Left lung (tissue), 10 donors: ENCODE measurements around the gene OXLD1. TPM values are rescaled to one million over a fixed set of nuclear protein-coding genes. Genes with fewer than 3 reads are reported as not detected.

Experiments
- ATAC-seq: fragments of 200-7000 bp; cut with Tn5 transposase; one replicate; pipeline ENCODE4 v1.9.1; 2020; ENCODE audit warnings: moderate library complexity
- DNase-seq, 4 donors: peaks; one replicate each; pipeline ENCODE4 v3.0.0-alpha.2; 2013 to 2020
- H3K27ac ChIP-seq, 2 donors: fragments of 200-600 bp; sonication (generic) in 1 of 2; one replicate each; pipeline versions ENCODE4 v1.5.0 to v1.8.0; 2020 to 2021
- H3K27me3 ChIP-seq, 2 donors: fragments of 200-600 bp; sonication (generic) in 1 of 2; one replicate each; pipeline versions ENCODE4 v1.5.0 to v1.8.0; 2020 to 2021
- H3K36me3 ChIP-seq, 2 donors: fragments of 200-600 bp; sonication (generic) in 1 of 2; one replicate each; pipeline versions ENCODE4 v1.5.0 to v1.8.0; 2020 to 2021
- H3K4me1 ChIP-seq, 2 donors: fragments of 200-600 bp; one replicate each; pipeline ENCODE4 v1.8.0; 2021
- H3K4me3 ChIP-seq, 2 donors: fragments of 200-600 bp; sonication (generic) in 1 of 2; one replicate each; pipeline versions ENCODE4 v1.5.0 to v1.8.0; 2020 to 2021; ENCODE audit warnings: mild to moderate bottlenecking in 1 of 2
- H3K9me3 ChIP-seq, 2 donors: fragments of 200-600 bp; sonication (generic) in 1 of 2; one replicate each; pipeline versions ENCODE4 v1.5.0 to v1.8.0; 2020 to 2021
- CTCF ChIP-seq, 2 donors: fragments of 200-600 bp; sonication (generic) in 1 of 2; IDR thresholded peaks; one replicate each; pipeline versions ENCODE4 v1.5.0 to v1.8.0; 2021; ENCODE audit warnings: antibody characterized with exemption in 2 of 2
- intact Hi-C, 2 donors: fragments of 100-400 bp; cut with DNase I; formaldehyde crosslinking; loops; one replicate each; pipeline versions ENCODE4 v1.11.2 to v1.14.2; 2022
- polyA plus RNA-seq, 6 donors: library from polyadenylated mRNA; unstranded; fragments of 120-200 nt; gene quantifications; one replicate each; pipeline ENCODE4 v1.2.1, GENCODE V29; 2013; ENCODE audit not compliant: insufficient read length in 6 of 6
- total RNA-seq, 2 donors: library from RNA; stranded (reverse); fragmentation: NEBNext Ultra II Directional; extraction: Animal tissue kit (Norgen Biotek cat#: 25700); gene quantifications; one replicate each; pipeline ENCODE4 v1.2.1, GENCODE V29; 2021
- donor health status: DM: no; HTN: yes; CAD: no.
- donor health status: DM: no; HTN: no; CAD: no.

The OXLD1 gene
- total and polyA plus RNA-seq, 8 donors: 8.9 to 33.8 (median 13.9) TPM

GRCh38 chr17:81710514-81711308 is 44.3 kb upstream of the OXLD1 start:
- H3K4me1 ChIP-seq: peaks cover 23 to 42% of the 10 kb centered on the region in 2 donors
- TF ChIP-seq CTCF (IDR thresholded peaks at IDR 0.05): no peak
- intact Hi-C loops: no loop called here
- DNase-seq (peak in 1 of 4 donors; percentile 84), ATAC-seq (peak; percentile 4)
- H3K4me3 ChIP-seq: peak overlapping the region in 1 of 2 donors; percentile 83
- peaks cover 0 to 33% of the 10 kb centered on the region in 2 donors for H3K36me3 ChIP-seq
- H3K27ac ChIP-seq: no peak overlapping the region
- H3K27me3 ChIP-seq: no peaks in the 10 kb centered on the region
- no peaks in the 10 kb centered on the region for H3K9me3 ChIP-seq

- Histone ChIP-seq H3K27me3 (no peaks in the 10 kb centered on the region), H3K4me1 (peaks cover 23 to 48% of the 10 kb centered on the region in 2 donors), H3K27ac (no peak overlapping the region), H3K9me3 (no peaks in the 10 kb centered on the region), H3K4me3 (no peak overlapping the region), H3K36me3 (peaks cover 0 to 36% of the 10 kb centered on the region in 2 donors)
- no peak for DNase-seq
- ATAC-seq: no peak
- intact Hi-C loops: no loop called here
- TF ChIP-seq CTCF (IDR thresholded peaks at IDR 0.05): no peak
Observed at GRCh38 chr17:81708739-81709185, 42.4 kb upstream of the OXLD1 start.

GRCh38 chr17:81707725-81708646 is 41.6 kb upstream of the OXLD1 start:
- no peak overlapping the region for H3K27ac ChIP-seq
- H3K4me1 ChIP-seq: peaks cover 19 to 43% of the 10 kb centered on the region in 2 donors
- no peaks in the 10 kb centered on the region for H3K27me3 ChIP-seq
- H3K9me3 ChIP-seq: no peaks in the 10 kb centered on the region
- intact Hi-C loops: no loop called here
- ATAC-seq (no peak), DNase-seq (no peak)
- H3K4me3 ChIP-seq: no peak overlapping the region
- no peak for TF ChIP-seq CTCF (IDR thresholded peaks at IDR 0.05)
- peaks cover 0 to 36% of the 10 kb centered on the region in 2 donors for H3K36me3 ChIP-seq

GRCh38 chr17:81706757-81707624 is 40.6 kb upstream of the OXLD1 start:
- no peak overlapping the region for H3K27ac ChIP-seq
- no peaks in the 10 kb centered on the region for H3K9me3 ChIP-seq
- intact Hi-C loops: no loop called here
- DNase-seq (no peak), ATAC-seq (no peak)
- peaks cover 0 to 36% of the 10 kb centered on the region in 2 donors for H3K36me3 ChIP-seq
- no peaks in the 10 kb centered on the region for H3K27me3 ChIP-seq
- TF ChIP-seq CTCF (IDR thresholded peaks at IDR 0.05): no peak
- H3K4me3 ChIP-seq: no peak overlapping the region
- H3K4me1 ChIP-seq: peaks cover 19 to 42% of the 10 kb centered on the region in 2 donors
